CD4-positive, alpha-beta T cell treated with Interleukin-17A for 4 hours (primary cell): ENCODE results near the gene ABTB1.
"Not testable (repeated sequence)": the region's sequence is repeated elsewhere in the genome, so short reads cannot be mapped to it uniquely, and the experiment has no call there.

Source experiments
- DNase-seq: peaks from one replicate; pipeline ENCODE4 v3.0.0-alpha.2; 2020; ENCODE audit warnings: mixed read lengths

The ABTB1 gene

DNA sequence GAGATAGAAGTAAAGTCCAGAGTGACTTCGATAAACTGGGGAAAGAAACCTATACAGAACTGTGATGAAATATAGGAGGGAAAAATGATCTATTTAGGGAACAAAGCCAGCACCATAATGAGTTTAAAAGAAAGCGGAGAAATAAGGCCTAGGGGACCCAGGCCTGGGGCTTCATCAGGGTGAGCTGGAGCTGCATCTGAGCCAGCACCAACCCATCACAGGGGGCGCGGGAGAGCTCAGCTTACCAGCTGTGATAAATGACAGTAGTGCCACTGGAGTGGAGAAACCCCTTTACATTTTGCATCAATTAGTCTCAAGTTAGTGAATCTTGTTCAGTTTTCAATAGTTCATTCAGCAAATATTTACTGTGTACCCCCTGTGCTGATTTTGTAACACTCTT, 22.5 kb upstream of the ABTB1 start:
- DNase-seq: no peak

DNA sequence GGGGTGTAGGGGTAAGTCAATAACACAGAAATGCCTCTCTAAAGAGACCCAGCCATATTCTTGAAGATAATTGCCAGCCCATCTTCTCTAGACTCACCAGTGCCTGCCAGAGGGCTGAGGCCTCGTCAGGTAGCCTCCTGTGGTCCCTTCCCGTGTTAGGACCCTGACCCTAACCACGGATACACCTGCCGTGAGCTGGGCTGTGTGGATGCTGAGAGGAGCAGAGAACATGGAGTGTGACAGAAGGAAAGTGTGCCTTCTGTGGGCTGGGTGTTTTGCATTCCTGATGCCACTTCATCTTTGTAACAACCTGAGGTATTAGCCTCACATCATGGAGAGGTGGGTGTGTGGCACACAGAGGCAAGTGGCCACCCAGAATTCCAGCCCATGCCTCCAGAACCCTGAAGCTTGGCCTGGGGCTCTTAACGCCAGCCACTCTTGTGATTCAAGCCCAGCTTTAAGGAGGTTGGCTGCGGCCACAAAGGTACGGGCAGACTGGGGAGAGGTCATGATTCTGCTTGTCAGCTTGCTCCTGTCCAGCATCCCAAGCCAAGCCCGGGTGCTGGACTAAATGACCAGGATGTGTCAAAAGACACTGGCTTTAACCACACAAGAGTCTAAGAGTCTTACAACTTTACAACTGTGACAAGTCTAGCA, 21.1 kb upstream of the ABTB1 start:
- DNase-seq: no peak

- peak; percentile 65 for DNase-seq
These were observed 20.3 kb upstream of the ABTB1 start for GRCh38 chr3:127652246-127652995.

GRCh38 chr3:127654374-127654773, 18.4 kb upstream of the ABTB1 start:
- no peak for DNase-seq

DNA sequence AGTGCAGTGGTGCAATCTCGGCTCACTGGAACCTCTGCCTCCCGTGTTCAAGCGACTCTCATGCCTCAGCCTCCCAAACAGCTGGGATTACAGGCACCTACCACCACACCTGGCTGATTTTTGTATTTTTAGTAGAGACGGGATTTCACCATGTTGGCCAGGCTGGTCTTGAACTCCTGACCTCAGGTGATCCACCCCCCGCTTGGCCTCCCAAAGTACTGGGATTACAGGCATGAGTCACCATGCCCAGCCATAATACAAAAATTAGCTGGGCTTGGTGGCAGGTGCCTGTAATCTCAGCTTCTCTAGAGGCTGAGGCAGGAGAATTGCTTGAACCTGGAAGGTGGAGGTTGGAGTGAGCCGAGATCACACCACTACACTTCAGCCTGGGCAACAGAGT, 17.8 kb upstream of the ABTB1 start:
- not testable (repeated sequence) for DNase-seq

DNA sequence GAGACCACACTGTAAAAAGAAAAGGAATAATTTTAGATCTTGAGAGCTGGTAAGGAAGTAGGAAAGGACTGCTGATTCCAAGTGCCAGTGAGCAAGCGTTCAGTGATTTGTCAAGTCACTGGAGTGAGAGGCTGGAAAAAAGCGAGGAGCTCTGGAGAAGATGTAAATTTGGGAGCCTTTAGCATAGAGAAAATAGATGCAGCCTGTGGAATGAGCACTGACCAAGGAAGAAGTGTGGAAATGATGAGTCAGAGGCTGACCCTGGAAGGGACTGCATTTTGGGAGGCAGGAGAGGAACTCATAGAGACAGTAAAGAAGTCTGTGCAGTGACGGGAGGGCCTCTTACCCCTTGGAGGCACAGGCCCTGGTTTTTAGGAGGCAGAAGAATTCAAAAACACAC, 17.1 kb upstream of the ABTB1 start:
- DNase-seq: no peak

DNA sequence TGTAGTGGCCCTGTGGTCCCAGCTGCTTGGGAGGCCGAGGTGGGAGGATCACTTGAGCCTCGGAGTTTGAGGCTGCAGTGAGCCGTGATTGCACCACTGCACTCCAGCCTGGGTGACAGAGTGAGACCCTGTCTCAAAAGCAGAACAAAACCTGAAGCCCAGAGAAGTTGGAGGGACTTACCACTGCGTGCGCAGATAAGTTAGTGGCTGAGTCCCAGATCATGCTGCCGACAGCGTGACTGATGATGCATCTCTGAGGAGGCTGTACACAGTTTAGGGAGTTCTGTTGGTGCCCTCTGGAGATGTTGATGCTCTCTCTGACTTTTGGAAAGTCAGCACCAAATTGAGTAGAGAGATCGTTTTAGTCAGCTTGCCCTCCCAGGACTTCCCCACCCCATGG, 15.8 kb upstream of the ABTB1 start:
- DNase-seq: no peak

- no peak for DNase-seq
These were observed 14.5 kb upstream of the ABTB1 start for GRCh38 chr3:127658234-127658633.

DNA sequence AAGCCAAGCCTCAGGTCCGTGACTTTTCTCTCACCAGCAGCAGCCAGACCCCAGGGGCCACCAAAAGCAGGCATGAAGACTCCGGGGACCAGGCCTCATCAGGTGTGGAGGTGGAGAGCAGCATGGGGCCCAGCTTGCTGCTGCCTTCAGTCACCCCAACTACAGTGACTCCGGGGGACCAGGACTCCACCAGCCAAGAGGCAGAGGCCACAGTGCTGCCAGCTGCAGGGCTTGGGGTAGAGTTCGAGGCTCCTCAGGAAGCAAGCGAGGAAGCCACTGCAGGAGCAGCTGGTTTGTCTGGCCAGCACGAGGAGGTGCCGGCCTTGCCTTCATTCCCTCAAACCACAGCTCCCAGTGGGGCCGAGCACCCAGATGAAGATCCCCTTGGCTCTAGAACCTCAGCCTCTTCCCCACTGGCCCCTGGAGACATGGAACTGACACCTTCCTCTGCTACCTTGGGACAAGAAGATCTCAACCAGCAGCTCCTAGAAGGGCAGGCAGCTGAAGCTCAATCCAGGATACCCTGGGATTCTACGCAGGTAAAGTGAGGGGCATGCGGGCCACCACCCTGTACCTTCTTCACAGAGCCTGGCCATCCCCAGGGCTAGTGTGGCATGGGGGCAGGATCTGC, 12.0 kb upstream of the ABTB1 start:
- DNase-seq: no peak

DNA sequence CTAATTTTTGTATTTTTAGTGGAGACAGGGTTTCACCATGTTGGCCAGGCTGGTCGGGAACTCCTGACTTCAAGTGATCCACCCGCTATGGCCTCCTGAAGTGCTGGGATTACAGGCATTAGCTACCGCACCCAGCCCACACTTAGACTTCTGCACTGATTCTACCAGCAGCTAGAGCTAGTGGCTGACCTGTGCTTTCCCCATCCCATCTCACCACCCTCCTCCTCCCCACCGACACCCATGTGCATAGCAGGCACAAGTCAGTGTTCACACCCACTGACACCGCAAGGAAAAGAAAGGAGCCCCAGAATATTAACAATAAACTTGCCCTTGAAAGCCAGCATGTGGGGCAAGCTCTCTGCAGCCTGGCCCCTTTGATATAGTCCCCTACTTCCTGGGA, 11.2 kb upstream of the ABTB1 start:
- DNase-seq: no peak

DNA sequence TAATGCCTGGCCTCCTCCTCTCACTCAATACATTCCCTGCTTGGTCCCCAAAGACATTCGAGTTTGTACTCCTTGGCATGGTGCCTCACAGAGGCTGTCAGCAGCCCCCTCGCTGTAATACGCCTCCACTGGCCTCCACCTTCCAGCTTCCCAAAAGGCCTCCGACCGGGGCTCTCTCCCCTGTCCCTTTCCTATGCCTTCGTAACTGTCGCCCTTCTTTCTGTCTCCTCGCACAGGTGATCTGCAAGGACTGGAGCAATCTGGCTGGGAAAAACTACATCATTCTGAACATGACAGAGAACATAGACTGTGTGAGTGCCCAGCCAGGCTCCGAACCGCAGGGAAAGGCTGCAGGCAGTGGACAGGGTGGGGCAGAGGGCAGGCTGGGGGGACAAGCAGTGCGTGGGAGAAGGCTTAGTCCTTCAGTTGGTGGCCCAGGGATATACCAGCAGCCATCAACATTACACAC, 10.7 kb upstream of the ABTB1 start:
- no peak for DNase-seq

- no peak for DNase-seq
These were observed 9.6 kb upstream of the ABTB1 start for GRCh38 chr3:127663151-127663550.

DNA sequence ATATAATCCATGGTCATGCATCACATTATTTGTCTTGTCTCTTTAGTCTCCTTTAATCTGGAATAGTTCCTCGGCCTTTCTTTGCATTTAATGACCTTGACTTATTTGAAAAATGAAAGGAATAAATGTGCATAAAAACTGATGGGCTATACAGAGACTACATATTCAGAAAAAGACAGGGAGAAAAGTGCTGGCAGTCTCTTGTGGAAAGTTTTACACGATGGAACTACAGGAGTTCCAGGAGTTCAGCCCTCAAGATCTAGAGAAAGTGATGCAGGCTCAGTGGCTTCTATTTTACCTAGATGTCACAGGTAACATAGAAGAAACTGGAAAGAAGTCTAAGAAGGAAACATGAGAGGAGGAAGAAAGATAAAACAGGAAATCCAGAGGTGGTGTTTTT, 7.6 kb upstream of the ABTB1 start:
- DNase-seq: no peak

DNA sequence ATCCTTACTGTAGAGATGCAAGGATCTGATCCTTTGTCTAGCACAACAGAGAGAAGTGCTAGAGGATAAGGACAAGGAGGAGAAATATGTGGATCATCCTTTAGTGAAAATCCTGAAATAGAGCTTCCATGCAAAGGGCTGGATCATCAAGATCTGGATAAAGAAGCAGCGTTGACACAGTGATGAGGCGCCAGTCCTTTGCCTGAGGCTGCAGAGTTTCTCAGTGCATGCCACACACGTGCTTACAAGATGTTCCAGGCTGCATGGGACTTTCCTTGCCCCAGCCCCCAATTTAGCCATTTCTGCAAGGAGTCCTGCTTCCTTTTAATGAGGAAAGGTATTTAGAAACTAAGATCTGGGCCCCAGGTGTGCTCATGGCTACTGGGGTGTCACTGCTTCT, 7.2 kb upstream of the ABTB1 start:
- no peak for DNase-seq

DNA sequence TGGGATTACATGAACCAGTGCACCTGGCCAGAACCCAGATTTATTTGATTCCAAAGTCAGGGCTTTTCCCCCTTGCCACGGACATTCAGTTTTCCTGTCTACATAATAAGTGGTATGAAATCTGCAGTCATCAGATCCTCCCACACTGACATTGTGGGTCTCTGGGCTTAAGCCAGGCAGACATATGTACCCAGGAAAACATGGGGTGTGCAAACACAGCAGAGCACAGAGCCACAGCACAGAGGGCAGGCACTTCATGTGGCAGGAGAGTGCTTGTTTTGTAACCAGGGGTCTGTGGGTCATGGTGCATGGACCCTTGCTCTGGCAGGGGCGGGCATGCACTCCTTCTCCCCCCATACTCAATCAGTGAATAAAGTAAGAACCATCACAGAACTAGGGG, 6.1 kb upstream of the ABTB1 start:
- no peak for DNase-seq

GRCh38 chr3:127667119-127667681, 5.6 kb upstream of the ABTB1 start:
- no peak for DNase-seq

- no peak for DNase-seq
These were observed 3.8 kb upstream of the ABTB1 start for GRCh38 chr3:127668906-127669305.

DNA sequence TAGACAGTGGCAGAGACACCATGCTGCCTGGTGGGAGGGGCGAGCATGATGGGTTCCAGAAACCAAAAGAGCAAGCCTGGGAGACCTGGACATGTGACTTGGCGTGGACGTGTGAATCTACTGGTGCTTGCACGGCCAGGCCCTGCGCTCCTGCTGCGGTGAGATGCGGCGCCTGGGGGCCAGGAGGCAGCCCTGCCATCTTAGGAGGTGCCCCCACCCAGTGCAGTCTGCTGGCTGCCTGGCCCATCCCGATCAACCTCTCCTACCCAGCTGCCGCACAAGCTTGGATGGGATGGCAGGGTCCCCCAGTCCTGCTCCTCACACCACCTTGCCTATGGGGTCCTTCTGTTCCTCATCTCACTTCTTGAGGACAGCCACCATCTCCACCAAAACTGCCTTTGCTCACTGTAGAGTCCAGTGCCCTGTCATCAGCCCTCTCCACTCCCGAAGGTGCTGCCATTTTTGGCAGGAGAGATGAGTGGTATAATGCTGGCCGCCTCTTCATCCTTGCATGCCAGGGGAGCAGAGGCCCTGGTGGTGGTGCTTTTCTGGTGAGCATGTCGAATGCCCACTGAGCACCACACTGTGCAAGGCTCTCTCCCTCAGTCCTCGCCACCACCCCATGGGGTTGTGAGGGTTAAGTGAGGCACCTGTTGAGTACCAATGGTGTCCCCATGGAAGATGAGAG, 3.1 kb upstream of the ABTB1 start:
- DNase-seq: no peak

- no peak for DNase-seq
These were observed 2.6 kb upstream of the ABTB1 start for GRCh38 chr3:127670229-127670559.

DNA sequence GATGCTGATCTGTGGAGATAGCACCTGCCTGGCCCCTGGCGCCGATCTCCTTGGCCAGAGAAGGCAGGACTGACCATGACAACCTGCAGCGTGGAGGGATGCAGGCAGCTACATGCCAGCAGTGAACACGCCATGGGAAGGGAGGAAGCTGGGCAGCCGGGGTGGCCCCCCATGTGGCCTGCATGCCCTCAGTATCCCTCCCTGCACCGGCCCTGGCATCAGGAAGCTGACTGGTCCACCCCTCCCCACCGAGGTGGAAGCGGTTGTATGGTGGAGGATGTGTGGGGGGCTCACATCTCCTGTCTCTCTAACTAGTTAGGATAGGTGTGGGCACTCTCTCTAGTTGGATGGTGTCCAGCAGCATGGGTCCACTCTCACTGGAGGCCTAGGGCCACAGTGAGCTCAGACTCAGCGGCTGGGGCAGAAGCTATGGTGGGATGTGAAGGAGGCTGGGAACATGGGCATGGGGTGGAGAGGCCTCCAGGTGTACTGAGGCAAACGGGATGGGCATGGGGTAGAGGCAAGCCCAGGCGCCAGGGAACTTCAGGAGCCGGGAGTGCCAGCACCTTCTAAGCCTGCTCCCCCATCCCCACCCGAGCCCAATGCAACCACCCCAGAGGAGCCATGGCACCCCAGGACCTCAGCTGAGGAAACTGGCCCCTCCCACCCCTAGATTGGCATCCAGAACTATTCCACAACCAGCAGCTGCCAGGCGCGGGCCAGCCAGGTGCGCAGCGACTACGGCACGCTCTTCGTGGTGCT, 1.8 kb upstream of the ABTB1 start:
- no peak for DNase-seq

- peak; percentile 47 for DNase-seq
These were observed 976 bp upstream of the ABTB1 start for GRCh38 chr3:127671523-127672428.
